Activated CD8-positive, alpha-beta memory T cell treated with anti-CD3 and anti-CD28 coated beads, Interleukin-2, amount 50 U/mL, for 48 hours (primary cell): ENCODE results near the gene ZNF398.
"Not testable (repeated sequence)": the region's sequence is repeated elsewhere in the genome, so short reads cannot be mapped to it uniquely, and the experiment has no call there.

Source experiments
- DNase-seq: peaks from one replicate; pipeline ENCODE4 v3.0.0-alpha.2; 2020

ZNF398 gene

DNA sequence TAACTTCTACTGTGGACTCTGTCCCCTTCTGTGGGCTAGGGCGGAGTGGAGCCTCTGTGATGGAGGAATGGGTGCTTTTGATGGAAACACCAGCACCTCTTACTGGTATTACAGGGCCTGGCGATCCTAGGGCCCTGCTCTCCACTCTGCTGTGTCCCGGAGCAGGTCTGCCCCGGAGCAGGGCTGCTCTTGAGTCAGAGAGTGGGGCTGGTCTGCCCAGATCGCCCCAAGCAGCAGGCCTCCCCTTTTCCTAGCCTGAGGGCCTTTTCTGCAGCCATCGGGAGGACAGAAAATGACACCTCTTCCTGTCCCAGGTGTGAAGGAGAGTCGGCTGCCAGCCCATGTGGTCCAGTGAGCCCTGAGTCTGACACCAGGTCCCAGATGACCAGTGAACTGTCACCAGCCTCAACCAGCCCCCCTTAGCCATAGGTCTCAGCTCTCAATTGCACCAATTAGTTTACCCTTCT is 49.5 kb downstream of the ZNF398 start:
- peak; percentile 63 for DNase-seq

DNA sequence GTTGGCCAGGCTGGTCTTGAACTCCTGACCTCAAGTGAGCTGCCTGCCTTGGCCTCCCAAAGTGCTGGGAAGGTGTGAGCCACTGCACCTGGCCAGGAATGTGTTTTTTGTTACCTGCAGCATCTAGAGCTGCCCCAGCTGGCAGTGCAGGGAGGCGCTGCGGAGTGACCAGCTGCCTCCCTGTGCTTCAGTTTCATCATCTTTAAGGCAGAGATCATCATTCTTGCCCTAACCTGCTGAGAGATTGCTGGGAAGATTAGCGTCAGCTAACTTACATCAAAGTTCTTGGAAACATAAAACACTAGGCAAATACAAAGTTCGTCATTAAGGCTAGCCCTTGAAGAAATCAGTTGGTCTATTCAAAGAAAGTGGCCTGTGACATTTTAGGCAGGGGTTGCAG is 50.4 kb downstream of the ZNF398 start:
- DNase-seq, result no peak

DNA sequence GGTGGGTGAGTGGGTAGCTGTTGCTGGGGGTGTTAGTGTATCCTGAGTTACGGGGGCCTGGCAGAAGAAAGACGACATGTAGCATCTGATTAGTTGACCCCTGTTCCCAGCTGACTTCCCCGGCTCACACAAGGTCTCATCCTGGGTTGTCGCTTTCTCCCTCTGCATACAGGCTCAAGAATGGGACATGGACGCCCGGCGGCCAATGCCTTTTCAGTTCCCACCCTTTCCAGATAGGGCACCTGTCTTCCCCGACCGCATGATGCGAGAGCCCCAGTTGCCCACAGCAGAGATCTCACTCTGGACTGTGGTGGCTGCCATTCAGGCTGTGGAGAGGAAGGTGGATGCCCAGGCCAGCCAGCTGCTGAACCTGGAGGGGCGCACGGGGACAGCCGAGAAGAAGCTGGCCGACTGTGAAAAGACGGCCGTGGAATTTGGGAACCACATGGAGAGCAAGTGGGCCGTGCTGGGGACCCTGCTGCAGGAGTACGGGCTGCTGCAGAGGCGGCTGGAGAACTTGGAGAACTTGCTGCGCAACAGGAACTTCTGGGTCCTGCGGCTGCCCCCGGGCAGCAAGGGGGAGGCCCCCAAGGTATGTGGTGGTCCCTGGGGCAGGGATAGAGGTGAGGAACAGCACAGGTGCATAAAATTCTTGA is 51.0 kb downstream of the ZNF398 start:
- no peak for DNase-seq

DNA sequence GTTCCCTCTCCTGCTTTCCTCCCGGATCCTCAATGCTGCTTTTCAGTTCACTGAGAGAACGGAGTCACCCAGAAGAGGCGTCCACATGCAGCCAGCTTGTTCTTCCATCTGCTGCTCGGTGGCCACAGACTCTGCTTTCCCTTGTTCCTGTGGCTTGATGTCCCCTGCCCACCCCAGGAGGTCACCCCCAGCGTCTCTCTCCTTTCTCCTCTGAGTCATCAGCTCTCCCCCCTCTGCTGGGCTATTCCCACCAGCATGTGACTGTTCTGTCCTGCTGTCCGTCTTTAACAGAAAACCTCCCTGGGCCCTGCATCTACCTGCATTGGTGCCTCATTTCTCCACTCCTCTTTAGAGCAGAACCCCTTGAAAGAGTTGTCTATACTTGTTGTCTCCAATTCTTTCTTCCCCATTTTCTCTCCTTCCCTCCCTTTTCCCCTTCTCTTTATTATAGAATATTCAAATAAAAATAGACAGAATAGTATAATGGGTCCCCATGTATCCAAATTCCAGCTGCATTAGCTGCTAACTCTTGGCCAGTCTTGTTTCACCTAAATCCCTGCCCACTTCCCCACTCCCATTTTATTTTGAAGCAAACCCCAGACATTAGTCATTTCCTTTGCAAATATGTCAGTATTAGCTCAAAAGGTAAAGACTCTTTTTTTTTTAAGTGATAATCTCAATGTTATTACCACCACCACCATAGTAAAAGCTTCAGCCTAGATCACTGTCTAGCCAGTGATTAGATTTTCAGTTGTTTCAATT is 52.2 kb downstream of the ZNF398 start:
- no peak for DNase-seq

DNA sequence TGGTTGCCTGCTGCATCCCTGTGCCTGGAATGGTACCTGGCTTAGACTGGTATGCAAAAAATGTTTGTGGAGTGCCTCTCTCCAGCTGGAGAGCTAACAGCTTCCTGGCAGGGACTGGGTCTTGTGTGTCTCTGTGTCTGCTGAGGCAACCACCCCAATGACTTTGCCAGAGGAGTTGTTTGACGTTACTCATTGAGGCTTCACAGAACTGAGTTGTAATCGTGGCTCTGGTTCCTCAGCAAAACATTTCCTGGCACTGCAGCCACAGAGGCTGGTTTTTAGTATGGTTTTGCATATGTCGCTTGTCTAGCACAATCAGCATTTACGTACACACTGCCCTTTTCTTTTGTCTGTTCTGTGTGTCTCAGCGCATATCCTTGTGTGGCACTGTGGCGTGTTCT is 55.6 kb downstream of the ZNF398 start:
- DNase-seq, result no peak

DNA sequence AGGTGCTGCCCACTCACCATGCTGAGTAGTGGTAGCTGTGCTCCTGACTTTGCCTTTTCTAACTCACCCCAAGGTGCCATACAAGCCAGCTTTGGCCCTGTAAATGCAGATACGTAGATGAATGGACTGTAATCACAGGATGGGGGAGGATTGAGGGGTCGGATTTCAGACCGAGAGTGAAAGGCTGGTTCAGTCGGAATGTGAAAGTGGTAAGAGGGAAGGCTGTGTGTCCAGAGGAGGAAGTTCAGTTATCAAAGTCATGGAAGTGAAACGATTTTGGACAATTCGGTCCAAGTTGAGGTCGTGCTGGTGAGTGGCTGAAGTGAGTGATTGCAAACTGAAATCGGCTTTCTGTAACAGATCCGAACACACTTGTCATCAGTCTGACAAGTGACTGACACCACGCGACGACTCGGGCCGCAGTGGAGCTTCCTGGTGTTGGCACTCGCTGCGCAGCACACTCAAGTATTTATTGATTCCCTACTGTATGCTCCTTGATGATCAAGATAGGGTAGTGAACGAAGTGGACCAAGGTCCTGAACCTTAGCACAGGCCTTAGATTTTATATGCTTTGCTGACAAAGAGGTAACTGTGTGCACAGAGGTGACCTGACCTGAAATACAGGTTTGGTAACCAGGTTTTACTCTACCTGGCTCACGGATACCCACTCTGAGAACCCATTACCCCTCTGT is 58.6 kb downstream of the ZNF398 start:
- no peak for DNase-seq

DNA sequence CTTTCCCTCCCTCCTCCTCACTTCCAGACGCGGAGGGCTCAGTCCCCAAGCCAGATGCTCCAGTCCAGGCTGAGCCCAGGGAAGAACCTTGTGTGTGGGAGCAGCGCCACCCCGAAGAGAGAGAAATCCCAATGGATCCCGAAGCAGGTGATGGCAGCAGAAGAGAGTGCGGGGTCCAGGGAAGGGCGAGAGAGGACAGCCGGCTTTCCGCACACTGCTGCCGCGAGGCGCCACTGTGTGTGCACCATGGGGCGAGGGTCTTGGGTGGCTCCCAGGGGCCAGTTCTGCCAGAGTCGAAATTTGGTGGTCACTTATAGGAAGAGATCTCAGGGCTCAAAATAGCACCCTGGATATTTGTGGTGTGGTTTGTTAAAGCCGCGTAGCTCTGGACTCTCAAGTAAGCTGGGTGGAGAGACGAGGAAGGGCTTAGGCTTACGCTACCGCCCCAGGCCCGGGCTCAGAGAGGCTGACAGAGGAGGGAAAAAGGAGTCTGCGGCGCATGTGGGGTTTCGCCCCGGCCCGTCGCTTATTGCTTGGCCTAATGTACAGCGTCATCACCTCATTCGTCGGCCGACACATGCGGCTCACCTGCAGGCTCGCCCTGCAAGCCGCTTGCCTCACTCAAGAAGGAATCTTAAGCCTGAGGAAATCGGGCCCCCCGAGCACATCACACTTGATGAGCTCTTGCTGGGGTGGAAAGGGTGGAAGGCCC is 60.2 kb downstream of the ZNF398 start:
- no peak for DNase-seq

DNA sequence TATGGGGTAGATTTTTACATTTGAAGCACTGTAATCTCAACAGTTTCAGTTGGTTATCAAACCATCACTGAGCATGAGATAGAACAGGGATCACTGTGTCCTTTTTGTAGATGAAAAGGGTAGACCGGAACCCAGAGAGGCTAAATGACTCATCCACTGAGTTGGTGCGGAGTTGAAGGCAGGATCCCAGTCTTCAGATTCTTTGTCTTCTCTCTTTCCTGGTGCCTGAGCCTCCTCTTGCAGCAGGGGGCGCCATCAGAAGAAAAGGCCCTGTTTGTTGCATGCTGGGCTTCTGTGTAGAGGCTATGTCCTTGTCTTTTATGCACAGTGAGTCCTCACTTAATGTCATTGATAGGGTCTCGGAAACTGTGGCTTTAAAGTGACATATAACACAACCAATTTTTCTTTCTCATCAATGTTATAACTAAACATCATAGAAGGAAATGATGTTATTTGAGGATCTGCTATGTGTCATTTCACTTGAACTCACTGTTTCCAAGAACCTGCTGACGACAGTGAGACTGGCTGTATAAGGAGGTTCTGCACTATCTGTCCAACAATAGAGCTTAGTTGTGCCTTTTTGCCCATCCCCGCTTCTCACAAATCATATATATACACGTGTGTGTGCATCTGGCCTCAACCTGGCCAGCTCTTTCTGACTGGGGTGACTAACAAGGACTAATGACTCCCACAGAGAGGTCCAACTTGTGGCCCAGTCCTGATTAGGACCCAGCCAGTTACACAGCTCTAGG is 62.4 kb downstream of the ZNF398 start:
- DNase-seq, result peak; percentile 91

DNA sequence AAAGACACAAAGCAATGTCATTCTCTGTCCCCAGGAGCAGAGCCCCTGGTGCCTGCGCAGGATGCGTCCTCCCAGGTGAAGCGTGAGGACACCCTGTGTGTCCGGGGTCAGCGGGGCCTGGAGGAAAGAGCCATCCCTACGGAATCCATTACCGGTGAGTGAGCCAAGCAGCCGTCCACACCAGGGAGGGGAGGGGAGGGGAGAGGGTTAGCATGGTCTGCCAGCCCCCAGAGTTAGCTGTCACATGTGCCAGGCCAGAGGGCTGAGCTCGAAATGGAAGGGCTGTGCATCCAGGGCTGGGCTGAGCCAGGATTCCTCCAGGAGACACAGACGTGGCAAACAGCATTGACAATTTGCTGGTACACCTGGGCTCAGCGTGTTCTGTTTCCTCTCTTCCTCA is 63.3 kb downstream of the ZNF398 start:
- DNase-seq, result no peak

DNA sequence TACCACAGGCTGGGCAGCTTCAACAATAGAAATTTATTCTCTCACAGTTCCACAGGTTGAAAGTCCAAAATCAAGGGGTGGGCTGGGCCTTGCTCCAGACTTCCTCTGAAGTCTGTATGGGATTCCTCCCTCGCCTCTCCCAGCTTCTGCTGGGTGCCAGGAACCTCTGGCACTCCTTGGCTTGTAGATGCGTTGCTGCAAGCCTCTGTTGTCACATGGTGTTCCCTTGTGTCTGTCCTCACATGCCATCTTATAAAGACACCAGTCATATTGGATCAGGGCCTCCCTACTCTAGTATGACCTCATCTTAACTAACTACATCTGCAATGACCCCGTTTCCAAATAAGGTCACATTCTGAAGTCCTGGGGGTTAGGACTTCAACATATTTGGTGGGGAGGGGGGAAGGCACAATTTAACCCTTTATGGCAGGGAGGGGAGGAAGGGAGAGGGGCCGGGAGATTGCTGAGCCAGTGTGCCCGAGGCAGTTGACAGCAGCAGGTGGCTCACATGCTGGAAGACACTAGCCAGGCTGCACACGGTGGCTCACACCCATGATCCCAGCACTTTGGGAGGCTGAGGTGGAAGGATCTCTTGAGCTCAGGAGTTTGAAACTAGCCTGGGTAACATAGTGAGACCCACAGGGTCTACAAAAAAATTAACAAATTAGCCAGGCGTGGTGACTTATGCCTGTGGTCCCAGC is 66.9 kb downstream of the ZNF398 start:
- DNase-seq, result no peak

DNA sequence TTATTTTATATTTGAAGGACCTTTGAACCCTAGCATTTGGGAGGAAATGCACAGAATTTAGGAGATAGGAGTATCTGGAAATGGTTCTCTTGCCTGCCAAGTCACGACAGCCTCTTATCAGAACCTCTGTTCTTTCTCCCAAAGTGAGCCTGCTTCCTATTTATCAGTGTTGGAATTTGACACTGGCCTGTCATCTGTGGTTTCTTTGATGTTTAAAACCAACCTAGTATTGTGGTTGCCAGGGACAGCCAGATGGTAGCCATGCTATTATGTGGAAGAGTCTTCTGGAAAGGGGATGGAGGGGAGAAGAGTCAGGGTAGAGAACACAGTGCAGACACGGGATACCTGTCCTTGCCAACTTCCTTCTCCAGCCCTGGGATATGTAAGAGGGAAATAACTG is 69.1 kb downstream of the ZNF398 start:
- no peak for DNase-seq

DNA sequence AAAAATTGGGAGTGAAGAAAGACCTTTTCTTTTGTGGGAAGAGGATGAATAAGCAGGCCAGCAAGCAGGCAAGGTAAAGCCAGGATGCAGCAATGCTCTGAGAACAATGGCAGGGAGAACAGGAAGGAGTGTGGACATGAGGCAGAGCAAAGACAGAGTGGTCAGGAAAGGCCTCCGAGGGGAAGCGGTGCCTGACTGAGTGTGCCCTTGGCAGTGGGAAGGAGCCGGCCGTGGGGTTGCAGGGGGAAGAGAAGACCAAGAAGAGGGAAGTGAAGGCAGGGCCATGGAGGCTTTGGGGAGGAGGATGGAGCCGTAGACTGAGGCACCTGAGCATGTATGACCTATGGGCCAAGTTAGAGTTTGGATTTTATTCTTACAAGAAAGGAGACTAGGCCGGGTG is 70.3 kb downstream of the ZNF398 start:
- DNase-seq, result no peak

DNA sequence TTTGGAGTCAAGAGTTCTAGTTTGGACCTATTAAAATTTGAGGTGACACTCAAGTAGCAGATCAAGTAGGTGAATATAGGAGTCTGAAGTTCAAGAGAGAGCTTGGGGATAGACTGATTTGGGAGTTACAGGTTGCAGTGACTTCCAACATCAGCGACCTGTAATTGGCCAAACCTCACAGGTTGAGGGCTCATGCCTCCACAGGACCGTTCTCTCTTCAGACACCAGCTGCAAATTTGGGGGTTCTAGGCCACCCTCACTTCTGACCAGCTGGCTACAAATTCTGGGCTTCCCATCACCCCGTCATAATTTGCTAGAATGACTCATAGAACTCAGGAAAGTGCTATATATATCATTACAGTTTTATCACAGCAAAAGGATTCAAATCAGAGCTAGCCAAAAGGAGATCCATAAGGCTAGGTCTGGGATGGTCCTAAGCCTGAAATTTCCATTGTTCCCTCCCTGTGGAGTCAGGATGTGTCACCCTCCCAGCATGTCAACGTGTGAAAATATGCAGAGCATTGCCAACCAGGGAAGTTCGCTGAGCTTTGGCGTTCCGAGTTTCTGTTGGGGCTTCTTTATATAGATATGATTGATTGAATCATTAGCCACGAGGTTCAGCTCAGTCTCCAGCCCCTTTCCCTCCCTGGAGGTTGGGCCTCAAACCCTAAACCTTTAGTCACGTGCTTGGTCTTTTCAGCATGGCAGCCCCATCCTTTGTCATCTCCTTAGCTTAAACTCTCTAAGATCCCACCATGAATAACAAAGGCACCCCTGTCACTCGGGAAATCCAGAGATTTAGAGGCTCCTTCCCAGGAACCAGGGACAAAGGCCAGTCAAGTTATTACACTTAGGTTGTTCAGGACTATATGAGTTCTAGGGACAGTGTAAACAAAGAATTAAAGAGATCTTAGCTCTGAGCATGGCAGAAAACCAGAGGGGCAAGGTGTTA is 71.5 kb downstream of the ZNF398 start:
- no peak for DNase-seq

DNA sequence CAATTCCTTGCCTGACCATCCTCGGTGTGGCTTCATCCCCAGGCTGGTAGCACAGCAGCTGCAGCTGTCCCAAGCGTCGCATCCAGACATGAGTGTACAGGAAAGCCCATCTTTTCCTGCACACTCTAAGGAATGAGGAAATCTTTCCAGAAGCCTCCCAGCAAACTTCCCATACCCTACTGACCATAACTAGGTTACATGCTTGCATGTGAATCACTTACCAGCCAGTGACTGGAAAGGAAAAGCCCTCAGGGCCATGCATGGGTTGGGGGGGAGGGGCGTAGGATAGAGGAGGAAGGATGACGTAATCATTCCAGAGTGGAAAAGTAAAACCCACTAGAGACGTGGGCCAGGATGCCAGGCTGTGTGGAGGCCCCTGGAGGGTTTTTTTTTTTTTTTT is 73.3 kb downstream of the ZNF398 start:
- no peak for DNase-seq

DNA sequence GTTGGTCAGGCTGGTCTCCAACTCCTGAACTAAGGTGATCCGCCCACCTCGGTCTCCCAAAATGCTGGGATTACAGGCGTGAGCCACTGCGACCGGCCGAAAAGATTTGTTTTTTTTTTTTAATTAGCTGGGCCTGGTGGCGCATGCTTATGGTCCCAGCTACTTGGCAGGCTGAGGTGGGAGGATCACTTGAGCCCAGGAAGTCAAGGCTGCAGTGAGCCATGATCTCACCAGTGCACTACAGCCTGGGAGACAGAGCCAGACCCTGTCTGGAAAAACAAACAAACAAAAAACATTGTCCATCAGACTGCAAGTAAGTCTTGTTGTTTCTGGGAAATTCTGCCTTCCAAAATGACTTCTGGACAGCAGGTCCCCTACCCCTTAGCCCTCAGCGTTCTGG is 75.9 kb downstream of the ZNF398 start:
- no peak for DNase-seq

DNA sequence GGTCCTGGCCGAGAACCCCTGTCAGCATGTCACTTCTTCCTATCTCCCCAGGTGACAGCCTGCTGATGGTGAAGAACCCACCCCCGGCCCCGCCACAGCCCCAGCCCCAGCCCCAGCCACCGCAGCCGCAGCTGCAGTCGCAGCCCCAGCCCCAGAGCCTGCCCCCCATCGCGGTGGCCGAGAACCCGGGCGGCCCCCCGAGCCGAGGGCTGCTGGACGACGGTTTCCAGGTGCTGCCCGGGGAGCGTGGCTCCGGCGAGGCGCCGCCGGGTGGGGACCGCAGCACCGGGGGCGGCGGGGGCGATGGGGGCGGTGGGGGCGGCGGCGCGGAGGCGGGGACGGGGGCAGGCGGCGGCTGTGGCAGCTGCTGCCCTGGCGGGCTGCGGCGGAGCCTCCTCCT is 76.5 kb downstream of the ZNF398 start:
- DNase-seq, result no peak

DNA sequence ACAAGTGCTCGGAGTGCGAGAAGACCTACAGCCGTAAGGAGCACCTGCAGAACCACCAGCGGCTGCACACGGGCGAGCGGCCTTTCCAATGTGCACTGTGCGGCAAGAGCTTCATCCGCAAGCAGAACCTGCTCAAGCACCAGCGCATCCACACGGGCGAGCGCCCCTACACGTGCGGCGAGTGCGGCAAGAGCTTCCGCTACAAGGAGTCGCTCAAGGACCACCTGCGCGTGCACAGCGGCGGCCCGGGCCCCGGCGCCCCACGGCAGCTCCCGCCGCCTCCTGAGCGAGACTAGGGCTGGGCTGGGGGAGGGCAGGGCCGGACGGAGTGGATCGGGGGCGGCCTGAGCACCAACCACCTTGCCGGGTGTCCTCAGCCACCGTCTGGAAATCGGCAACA is 77.1 kb downstream of the ZNF398 start:
- DNase-seq, result no peak

DNA sequence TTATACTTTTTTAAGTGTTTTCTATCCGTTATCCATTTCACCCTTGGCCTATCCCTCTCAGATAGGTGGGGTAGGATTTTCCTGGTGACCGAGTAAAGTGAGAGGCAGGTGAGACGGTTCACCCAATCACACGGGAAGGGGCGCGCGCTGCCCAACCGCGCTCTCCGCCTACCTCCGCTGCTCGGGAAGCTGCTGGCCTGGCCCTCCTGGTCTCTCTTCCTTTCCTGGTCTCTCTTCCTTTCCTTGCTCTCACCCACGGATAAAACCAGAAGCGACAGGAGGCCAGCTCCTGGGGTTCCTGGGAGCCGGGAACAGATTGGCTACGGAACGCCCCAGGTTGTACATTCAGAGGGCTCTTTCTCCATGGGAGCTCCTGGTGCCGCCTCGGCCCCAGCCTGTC is 77.9 kb downstream of the ZNF398 start:
- no peak for DNase-seq

DNA sequence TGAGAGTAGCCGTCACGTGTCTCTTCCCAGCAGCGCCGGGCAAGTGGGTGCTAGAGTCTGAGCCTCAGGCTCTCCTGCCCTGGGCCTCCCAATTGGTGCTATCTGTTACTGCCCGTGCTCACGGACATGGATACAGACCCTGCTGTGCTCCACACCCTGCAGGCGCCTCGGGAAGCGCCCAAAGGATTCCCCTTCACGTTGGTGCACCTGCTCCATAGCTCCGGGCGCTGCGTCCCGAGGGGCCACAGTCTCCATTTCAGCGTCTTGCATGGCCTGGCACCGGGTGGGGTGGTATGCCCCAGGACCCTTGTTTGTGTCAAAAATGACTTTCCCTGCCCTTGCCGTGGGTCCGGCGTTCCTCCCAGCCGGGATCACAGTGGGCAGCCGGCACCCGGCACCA is 78.4 kb downstream of the ZNF398 start:
- no peak for DNase-seq

DNA sequence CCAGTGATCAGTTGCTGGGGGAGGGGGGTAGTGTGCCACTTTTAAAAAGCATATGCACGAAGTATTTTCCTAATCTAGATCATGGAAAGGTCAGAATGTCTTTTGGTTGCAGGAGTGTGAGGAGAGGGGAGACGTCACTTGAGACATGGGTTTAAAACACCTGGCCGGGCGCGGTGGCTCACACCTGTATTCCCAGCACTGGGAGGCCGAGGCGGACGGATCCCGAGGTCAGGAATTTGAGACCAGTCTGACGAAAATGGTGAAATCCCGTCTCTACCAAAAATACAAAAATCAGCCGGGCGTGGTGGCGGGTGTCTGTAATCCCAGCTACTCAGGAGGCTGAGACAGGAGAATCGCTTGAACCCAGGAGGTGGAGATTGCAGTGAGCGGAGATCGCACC is 79.1 kb downstream of the ZNF398 start:
- not testable (repeated sequence) for DNase-seq
